ENCODE measurements around the gene RNF26. TPM values are rescaled to one million over a fixed set of nuclear protein-coding genes. Genes with fewer than 3 reads are reported as not detected.
A peak's percentile ranks its signal among the peaks of the same experiment; 100 is the strongest.

Gene RNF26
- total RNA-seq, 1 donor from 2014 or later = 30.2 TPM

DNA sequence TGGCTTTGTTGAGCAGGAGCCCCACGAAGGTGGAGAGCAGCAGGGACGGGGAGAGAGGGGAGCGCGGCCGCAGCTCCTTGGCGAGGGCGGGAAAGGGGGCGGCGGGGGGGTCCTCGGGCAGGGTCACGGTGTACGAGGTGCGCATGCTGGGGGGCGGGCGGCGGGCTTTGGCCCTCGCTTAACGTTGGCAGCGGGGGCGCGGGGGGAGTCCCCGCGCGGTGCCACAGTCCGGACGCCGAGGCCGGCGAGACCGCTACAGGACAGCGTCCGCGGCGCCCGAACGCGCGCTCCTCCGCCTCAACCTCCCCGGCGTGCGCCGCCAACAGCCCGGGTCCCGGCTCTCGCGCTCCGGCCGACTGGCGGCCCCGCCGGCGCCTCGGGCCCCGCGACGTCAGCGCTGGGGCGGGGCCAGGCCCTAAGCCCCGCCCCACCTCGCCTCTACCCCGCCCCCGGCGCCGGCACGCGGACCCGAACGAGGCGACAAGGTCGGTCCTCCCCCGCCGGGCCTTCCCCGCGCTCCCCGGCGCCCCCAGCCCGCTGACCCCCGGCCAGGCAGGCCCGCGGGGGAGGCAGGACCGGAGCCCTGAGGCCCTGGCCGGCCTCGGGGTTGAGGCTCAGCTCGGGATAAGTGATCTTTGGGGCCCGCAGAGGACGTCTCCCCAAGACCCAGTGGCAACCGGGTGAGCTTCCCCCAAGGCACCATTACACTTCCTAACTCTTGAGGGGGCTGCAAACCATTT lies 29.7 kb downstream of the RNF26 start:
- Mint-ChIP-seq H3K27ac (ENCODE audit: unreplicated experiment) (no peak overlapping the region), H3K9me3 (ENCODE audit: unreplicated experiment) (no peaks in the 10 kb centered on the region), H3K36me3 (ENCODE audit: unreplicated experiment) (no peaks in the 10 kb centered on the region), H3K4me1 (ENCODE audit: unreplicated experiment) (peaks cover 32% of the 10 kb centered on the region), H3K4me3 (ENCODE audit: unreplicated experiment) (peak overlapping the region; percentile 65), H3K27me3 (ENCODE audit: unreplicated experiment) (peaks cover 25% of the 10 kb centered on the region)
- DNase-seq (ENCODE audit: extremely low spot score, unreplicated experiment) = no peak
- TF ChIP-seq CTCF (IDR thresholded peaks at IDR 0.05) = no peak

DNA sequence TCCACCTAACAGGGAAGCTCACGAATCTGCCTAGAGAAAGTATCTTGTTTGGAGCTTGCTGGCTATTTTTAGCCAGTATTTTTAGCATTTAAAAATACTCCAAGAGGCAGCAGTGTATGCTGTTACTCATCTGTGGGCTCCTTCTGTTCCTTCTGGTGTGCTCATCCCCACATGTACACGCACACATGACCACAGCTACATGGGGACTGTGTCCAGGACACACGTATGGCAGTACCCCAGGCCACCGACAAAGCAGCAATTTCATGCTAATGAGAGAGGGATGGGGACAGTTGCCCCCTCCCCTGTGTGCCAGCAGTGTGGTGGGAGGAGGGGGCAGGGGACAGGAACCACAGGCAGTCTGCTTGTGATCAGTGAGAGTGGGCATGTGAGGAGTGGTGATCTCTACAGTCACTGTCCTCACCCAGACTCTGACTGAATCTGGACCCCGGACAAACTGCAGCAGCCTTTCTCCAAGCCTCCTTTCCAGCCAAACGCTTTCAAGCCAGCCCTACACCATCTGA lies 30.8 kb downstream of the RNF26 start:
- TF ChIP-seq CTCF (IDR thresholded peaks at IDR 0.05) = no peak
- H3K9me3 Mint-ChIP-seq (ENCODE audit: unreplicated experiment) = no peaks in the 10 kb centered on the region
- H3K36me3 Mint-ChIP-seq (ENCODE audit: unreplicated experiment) = no peaks in the 10 kb centered on the region
- H3K27me3 Mint-ChIP-seq (ENCODE audit: unreplicated experiment) = peaks cover 25% of the 10 kb centered on the region
- no peak for DNase-seq (ENCODE audit: extremely low spot score, unreplicated experiment)
- peak overlapping the region; percentile 65 for H3K4me3 Mint-ChIP-seq (ENCODE audit: unreplicated experiment)
- no peak overlapping the region for H3K27ac Mint-ChIP-seq (ENCODE audit: unreplicated experiment)
- peaks cover 39% of the 10 kb centered on the region for H3K4me1 Mint-ChIP-seq (ENCODE audit: unreplicated experiment)

DNA sequence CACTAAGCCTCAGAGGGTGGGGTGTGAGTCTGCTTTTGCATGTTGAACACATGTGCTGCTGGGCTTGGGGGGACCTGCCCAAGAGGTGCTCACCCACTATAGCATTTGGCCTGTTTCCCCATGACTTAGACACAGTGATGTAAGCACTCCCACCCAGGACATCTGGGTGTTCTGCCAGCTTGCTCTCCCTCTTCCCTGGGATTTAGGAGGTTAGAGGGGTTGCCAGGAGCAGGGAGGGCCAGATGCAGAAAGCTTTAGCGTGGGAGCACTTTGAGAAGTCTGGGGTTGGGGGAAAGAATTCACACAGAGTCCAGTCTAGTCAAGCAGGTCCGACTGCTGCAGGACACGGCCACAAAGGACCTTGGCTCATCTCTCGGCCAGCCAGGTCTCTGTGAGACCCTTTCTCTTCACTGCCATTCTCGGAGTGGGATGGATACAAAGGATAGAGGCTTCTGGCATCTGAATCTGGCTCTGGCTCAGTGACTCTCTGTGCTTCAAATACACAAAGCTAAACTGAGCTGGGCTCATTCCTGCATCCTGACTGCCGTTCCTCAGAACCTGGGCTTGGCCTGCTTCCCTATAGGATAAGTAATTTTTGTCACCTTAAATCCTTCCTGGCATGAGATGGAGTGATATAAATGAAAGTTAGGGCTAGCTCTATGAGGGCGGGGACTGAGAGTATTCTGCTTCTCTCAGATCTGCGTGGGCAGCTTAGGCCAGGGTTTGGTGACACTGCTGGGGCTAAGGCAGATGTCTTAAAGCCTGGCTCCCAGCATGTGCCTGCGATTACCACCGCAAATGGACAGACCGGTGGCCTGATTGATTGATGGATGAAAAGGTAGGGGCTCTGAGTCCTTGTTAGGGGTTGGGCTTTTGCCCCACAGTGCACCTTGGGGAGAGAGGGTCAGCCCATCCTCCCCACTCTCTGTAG lies 32.6 kb downstream of the RNF26 start:
- Mint-ChIP-seq H3K36me3 (ENCODE audit: unreplicated experiment) (no peaks in the 10 kb centered on the region), H3K9me3 (ENCODE audit: unreplicated experiment) (no peaks in the 10 kb centered on the region), H3K4me1 (ENCODE audit: unreplicated experiment) (peaks cover 27% of the 10 kb centered on the region), H3K27me3 (ENCODE audit: unreplicated experiment) (peaks cover 31% of the 10 kb centered on the region), H3K27ac (ENCODE audit: unreplicated experiment) (no peak overlapping the region), H3K4me3 (ENCODE audit: unreplicated experiment) (no peak overlapping the region)
- no peak for DNase-seq (ENCODE audit: extremely low spot score, unreplicated experiment)
- no peak for TF ChIP-seq CTCF (IDR thresholded peaks at IDR 0.05)

- Mint-ChIP-seq H3K9me3 (ENCODE audit: unreplicated experiment) (no peaks in the 10 kb centered on the region), H3K27ac (ENCODE audit: unreplicated experiment) (no peak overlapping the region), H3K4me1 (ENCODE audit: unreplicated experiment) (peaks cover 20% of the 10 kb centered on the region), H3K27me3 (ENCODE audit: unreplicated experiment) (peaks cover 31% of the 10 kb centered on the region), H3K36me3 (ENCODE audit: unreplicated experiment) (no peaks in the 10 kb centered on the region), H3K4me3 (ENCODE audit: unreplicated experiment) (no peak overlapping the region)
- TF ChIP-seq CTCF (IDR thresholded peaks at IDR 0.05) = no peak
- DNase-seq (ENCODE audit: extremely low spot score, unreplicated experiment) = no peak
Observed at GRCh38 chr11:119367661-119368120, 33.4 kb downstream of the RNF26 start.

Data from osteocyte (in vitro differentiated cells).